ENCODE results near the gene NKX2-2.

- TF ChIP-seq POLR2A (IDR thresholded peaks at IDR 0.05) (no peak), EP300 (IDR thresholded peaks at IDR 0.05) (no peak)
- TF ChIP-seq, protein P1, sequence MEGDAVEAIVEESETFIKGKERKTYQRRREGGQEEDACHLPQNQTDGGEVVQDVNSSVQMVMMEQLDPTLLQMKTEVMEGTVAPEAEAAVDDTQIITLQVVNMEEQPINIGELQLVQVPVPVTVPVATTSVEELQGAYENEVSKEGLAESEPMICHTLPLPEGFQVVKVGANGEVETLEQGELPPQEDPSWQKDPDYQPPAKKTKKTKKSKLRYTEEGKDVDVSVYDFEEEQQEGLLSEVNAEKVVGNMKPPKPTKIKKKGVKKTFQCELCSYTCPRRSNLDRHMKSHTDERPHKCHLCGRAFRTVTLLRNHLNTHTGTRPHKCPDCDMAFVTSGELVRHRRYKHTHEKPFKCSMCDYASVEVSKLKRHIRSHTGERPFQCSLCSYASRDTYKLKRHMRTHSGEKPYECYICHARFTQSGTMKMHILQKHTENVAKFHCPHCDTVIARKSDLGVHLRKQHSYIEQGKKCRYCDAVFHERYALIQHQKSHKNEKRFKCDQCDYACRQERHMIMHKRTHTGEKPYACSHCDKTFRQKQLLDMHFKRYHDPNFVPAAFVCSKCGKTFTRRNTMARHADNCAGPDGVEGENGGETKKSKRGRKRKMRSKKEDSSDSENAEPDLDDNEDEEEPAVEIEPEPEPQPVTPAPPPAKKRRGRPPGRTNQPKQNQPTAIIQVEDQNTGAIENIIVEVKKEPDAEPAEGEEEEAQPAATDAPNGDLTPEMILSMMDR (IDR thresholded peaks at IDR 0.05), result no peak
These were observed 15.7 kb downstream of the NKX2-2 start for GRCh38 chr20:21498195-21498594.
